SK-N-SH (cell line): Measurements from ENCODE around the gene CACNA1A. TPM values are rescaled to one million over a fixed set of nuclear protein-coding genes. Genes with fewer than 3 reads are reported as not detected.

Source experiments
- CTCF ChIA-PET: fragments of 300-600, 350-600 bp; formaldehyde crosslinking; extraction: SDS; loops from one replicate; lab custom pipeline; 2021; lab: Yijun Ruan, JAX
- POLR2A ChIA-PET: fragments of 350-600 bp; sonication (Branson Sonifier 250); formaldehyde crosslinking; extraction: SDS; loops from one replicate; lab custom pipeline; 2020; ENCODE audit warnings: antibody characterized with exemption, inconsistent platforms; lab: Yijun Ruan, JAX
- DNase-seq: peaks from one replicate; pipeline ENCODE4 v3.0.0; 2012
- H2AFZ ChIP-seq: fragments of 200-600 bp; sonication (generic); 2 replicates; pipeline ENCODE4 v1.8.1; 2016; ENCODE audit warnings: antibody characterized with exemption, mild to moderate bottlenecking, low read depth
- H3F3A ChIP-seq: fragments of 200-600 bp; sonication (generic); replicated peaks from 2 replicates; pipeline ENCODE3; 2016; ENCODE audit warnings: antibody characterized with exemption, mild to moderate bottlenecking; ENCODE audit not compliant: insufficient read depth
- H3K27ac ChIP-seq, 2 experiments: fragments of 200-500 bp in 1 of 2; fragments of 200-600 bp in 1 of 2; sonication (Bioruptor generic) in 1 of 2; sonication (generic), shearing (Covaris generic) in 1 of 2; 2 replicates each; pipeline versions ENCODE4 v1.5.1 to v1.6.1; 2014 to 2016; ENCODE audit warnings: low read depth in 2 of 2, inconsistent platforms in 1 of 2, low read length in 1 of 2, mild to moderate bottlenecking in 1 of 2, mixed read lengths in 1 of 2
- H3K27me3 ChIP-seq: fragments of 200-600 bp; sonication (generic), shearing (Covaris generic); 2 replicates; pipeline ENCODE4 v1.6.1; 2016; ENCODE audit warnings: mixed run types; ENCODE audit not compliant: insufficient read depth
- H3K36me3 ChIP-seq, 2 experiments: fragments of 200-500 bp in 1 of 2; fragments of 200-600 bp in 1 of 2; sonication (Bioruptor generic) in 1 of 2; sonication (generic) in 1 of 2; replicated peaks in 1 of 2; 2 replicates each; pipeline versions ENCODE3 to v1.5.1; 2014 to 2016; ENCODE audit warnings: low read length in 1 of 2, mild to moderate bottlenecking in 1 of 2; ENCODE audit not compliant: insufficient read depth in 2 of 2, control insufficient read depth in 1 of 2
- H3K4me1 ChIP-seq, 2 experiments: fragments of 200-500 bp in 1 of 2; fragments of 200-600 bp in 1 of 2; sonication (Bioruptor generic) in 1 of 2; sonication (generic), shearing (Covaris generic) in 1 of 2; 2 replicates each; pipeline versions ENCODE4 v1.5.1 to v1.6.1; 2014 to 2016; ENCODE audit warnings: low read depth in 1 of 2, low read length in 1 of 2, mixed run types in 1 of 2; ENCODE audit not compliant: insufficient read depth in 2 of 2, control insufficient read depth in 1 of 2
- H3K4me2 ChIP-seq: fragments of 200-600 bp; sonication (generic), shearing (Covaris generic); 2 replicates; pipeline ENCODE4 v1.6.1; 2017; ENCODE audit warnings: mixed run types
- H3K4me3 ChIP-seq, 2 experiments: fragments of 200-500 bp in 1 of 2; fragments of 200-600 bp in 1 of 2; sonication (Bioruptor generic) in 1 of 2; sonication (generic), shearing (Covaris generic) in 1 of 2; 2 replicates each; pipeline versions ENCODE4 v1.5.1 to v1.8.1; 2014 to 2016; ENCODE audit warnings: low read depth in 2 of 2, inconsistent platforms in 1 of 2, low read length in 1 of 2, mild to moderate bottlenecking in 1 of 2, mixed read lengths in 1 of 2, moderate library complexity in 1 of 2
- H3K79me2 ChIP-seq: fragments of 200-600 bp; sonication (generic); 2 replicates; pipeline ENCODE4 v1.8.1; 2017; ENCODE audit warnings: mild to moderate bottlenecking; ENCODE audit not compliant: insufficient read depth
- H3K9ac ChIP-seq: fragments of 200-600 bp; sonication (generic); 2 replicates; pipeline ENCODE4 v1.6.1; 2017; ENCODE audit warnings: mixed run types
- H3K9me2 ChIP-seq: fragments of 200-600 bp; sonication (generic); 2 replicates; pipeline ENCODE4 v1.6.1; 2017; ENCODE audit warnings: mixed run types
- H3K9me3 ChIP-seq: fragments of 200-600 bp; sonication (generic); 2 replicates; pipeline ENCODE4 v1.6.1; 2017; ENCODE audit warnings: mixed run types, mild to moderate bottlenecking, moderate library complexity
- H4K20me1 ChIP-seq: fragments of 200-600 bp; sonication (generic); 2 replicates; pipeline ENCODE4 v1.6.1; 2017; ENCODE audit warnings: mild to moderate bottlenecking, mixed run types; ENCODE audit not compliant: insufficient read depth
- CHD2 ChIP-seq: fragments of 150-350 bp; IDR thresholded peaks from 2 replicates; pipeline ENCODE4 v1.6.1; 2018; ENCODE audit warnings: low read length; ENCODE audit not compliant: partially characterized antibody
- ELF1 ChIP-seq: IDR thresholded peaks from 2 replicates; pipeline ENCODE4 v1.4.0; 2012
- EZH2phosphoT487 ChIP-seq: fragments of 200-600 bp; sonication (generic); IDR thresholded peaks from 2 replicates; pipeline ENCODE4 v1.6.1; 2017; ENCODE audit warnings: low read depth, mixed run types, mild to moderate bottlenecking, antibody characterized with exemption, moderate library complexity, borderline replicate concordance
- FOSL2 ChIP-seq: IDR thresholded peaks from 2 replicates; pipeline ENCODE4 v1.4.0; 2012; ENCODE audit warnings: low read depth, mild to moderate bottlenecking, moderate library complexity, borderline replicate concordance
- FOXM1 ChIP-seq: IDR thresholded peaks from 2 replicates; pipeline ENCODE4 v1.4.0; 2012; ENCODE audit warnings: low read depth, mild to moderate bottlenecking
- MEF2A ChIP-seq: IDR thresholded peaks from 2 replicates; pipeline ENCODE4 v1.4.0; 2012; ENCODE audit warnings: low read depth, borderline replicate concordance
- POLR2AphosphoS5 ChIP-seq: IDR thresholded peaks from 2 replicates; pipeline ENCODE4 v1.6.1; 2012; ENCODE audit warnings: low read depth, low read length
- RAD21 ChIP-seq: IDR thresholded peaks from 2 replicates; pipeline ENCODE4 v1.6.1; 2012; ENCODE audit warnings: mild to moderate bottlenecking, low read length
- RXRA ChIP-seq: IDR thresholded peaks from 2 replicates; pipeline ENCODE4 v1.4.0; 2012; ENCODE audit warnings: low read depth, mild to moderate bottlenecking, borderline replicate concordance
- SIN3A ChIP-seq: IDR thresholded peaks from 2 replicates; pipeline ENCODE4 v1.6.1; 2012; ENCODE audit warnings: low read depth, mild to moderate bottlenecking, low read length, moderate library complexity, borderline replicate concordance
- SMC3 ChIP-seq: IDR thresholded peaks from 2 replicates; pipeline ENCODE4 v1.6.1; 2012; ENCODE audit warnings: low read depth, low read length, improper control_type of control experiment
- TAF1 ChIP-seq: IDR thresholded peaks from 2 replicates; pipeline ENCODE4 v1.6.1; 2012; ENCODE audit warnings: low read depth, mild to moderate bottlenecking, low read length, moderate library complexity, borderline replicate concordance
- TCF12 ChIP-seq: IDR thresholded peaks from 2 replicates; pipeline ENCODE4 v1.4.0; 2012
- TEAD4 ChIP-seq: IDR thresholded peaks from 2 replicates; pipeline ENCODE4 v1.4.0; 2012; ENCODE audit warnings: mild to moderate bottlenecking, borderline replicate concordance; ENCODE audit not compliant: insufficient read depth
- WGBS: methylation state at CpG from one replicate; pipeline ENCODE4 v1.1.6; 2017; ENCODE audit warnings: low lambda C conversion rate; 5-methylcytosine and 5-hydroxymethylcytosine counted together
- polyA plus RNA-seq, 3 experiments: library from polyadenylated mRNA; depleted of rRNA; stranded (reverse); fragments of >200 nt; gene quantifications; 2 replicates each; pipeline ENCODE4 v1.2.3, GENCODE V29; 2012
- TF ChIP-seq, protein P1 (sequence below): fragments of 200-600 bp; sonication (generic); IDR thresholded peaks from 2 replicates; pipeline ENCODE4 v1.6.1; 2017; ENCODE audit warnings: antibody characterized with exemption, mild to moderate bottlenecking, moderate library complexity
- TF ChIP-seq, protein P2 (sequence below): IDR thresholded peaks from 2 replicates; pipeline ENCODE4; 2012
- TF ChIP-seq, protein P3 (sequence below): IDR thresholded peaks from 2 replicates; pipeline ENCODE4 v1.4.0; 2012; ENCODE audit warnings: low read depth, borderline replicate concordance
- TF ChIP-seq, protein P4 (sequence below): IDR thresholded peaks from 2 replicates; pipeline ENCODE4 v1.6.1; 2012; ENCODE audit warnings: mild to moderate bottlenecking, low read depth, low read length, moderate library complexity
- TF ChIP-seq, protein P5 (sequence below): IDR thresholded peaks from 2 replicates; pipeline ENCODE4 v1.4.0; 2012; ENCODE audit warnings: low read depth, borderline replicate concordance
- TF ChIP-seq, protein P6 (sequence below): fragments of 150-350 bp; IDR thresholded peaks from 2 replicates; pipeline ENCODE4 v1.6.1; 2016; ENCODE audit warnings: mild to moderate bottlenecking, low read depth, low read length

The CACNA1A gene
- polyA plus RNA-seq, 1 of the 3 experiments (the other 2 are of a cell fraction), result 1.3 TPM

DNA sequence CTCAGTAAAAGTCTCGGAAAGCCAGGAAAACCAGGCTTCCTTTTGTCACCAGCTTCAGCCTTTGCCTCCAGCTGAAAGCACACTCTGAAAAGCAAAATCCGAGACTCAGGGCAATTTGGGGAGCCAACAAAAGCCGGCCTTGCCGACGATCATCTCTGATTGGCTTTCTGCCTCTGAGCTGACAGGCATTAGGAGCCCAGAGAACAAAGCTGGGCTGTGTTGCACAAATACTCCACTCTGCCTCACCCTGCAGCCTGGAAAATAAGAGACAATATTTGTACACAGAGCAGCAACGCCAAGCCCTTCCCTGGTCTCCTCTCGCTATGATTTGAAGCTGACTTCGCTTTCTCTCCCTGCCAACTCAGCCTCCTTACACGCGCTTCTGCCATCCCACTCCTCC, 46.9 kb downstream of the CACNA1A start:
- Histone ChIP-seq H3K9me2 (no peaks in the 10 kb centered on the region), H3K4me3 (no peak overlapping the region), H3K27me3 (peaks cover 59% of the 10 kb centered on the region), H3K79me2 (no peaks in the 10 kb centered on the region), H2AFZ (no peak overlapping the region), H4K20me1 (no peaks in the 10 kb centered on the region), H3F3A (no peaks in the 10 kb centered on the region), H3K27ac (no peak overlapping the region), H3K36me3 (no peaks in the 10 kb centered on the region), H3K9me3 (no peaks in the 10 kb centered on the region), H3K4me2 (no peak overlapping the region), H3K9ac (no peak overlapping the region), H3K4me1 (no peaks in the 10 kb centered on the region)
- TF ChIP-seq, protein P1, sequence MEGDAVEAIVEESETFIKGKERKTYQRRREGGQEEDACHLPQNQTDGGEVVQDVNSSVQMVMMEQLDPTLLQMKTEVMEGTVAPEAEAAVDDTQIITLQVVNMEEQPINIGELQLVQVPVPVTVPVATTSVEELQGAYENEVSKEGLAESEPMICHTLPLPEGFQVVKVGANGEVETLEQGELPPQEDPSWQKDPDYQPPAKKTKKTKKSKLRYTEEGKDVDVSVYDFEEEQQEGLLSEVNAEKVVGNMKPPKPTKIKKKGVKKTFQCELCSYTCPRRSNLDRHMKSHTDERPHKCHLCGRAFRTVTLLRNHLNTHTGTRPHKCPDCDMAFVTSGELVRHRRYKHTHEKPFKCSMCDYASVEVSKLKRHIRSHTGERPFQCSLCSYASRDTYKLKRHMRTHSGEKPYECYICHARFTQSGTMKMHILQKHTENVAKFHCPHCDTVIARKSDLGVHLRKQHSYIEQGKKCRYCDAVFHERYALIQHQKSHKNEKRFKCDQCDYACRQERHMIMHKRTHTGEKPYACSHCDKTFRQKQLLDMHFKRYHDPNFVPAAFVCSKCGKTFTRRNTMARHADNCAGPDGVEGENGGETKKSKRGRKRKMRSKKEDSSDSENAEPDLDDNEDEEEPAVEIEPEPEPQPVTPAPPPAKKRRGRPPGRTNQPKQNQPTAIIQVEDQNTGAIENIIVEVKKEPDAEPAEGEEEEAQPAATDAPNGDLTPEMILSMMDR, result no peak
- TF ChIP-seq, protein P2, sequence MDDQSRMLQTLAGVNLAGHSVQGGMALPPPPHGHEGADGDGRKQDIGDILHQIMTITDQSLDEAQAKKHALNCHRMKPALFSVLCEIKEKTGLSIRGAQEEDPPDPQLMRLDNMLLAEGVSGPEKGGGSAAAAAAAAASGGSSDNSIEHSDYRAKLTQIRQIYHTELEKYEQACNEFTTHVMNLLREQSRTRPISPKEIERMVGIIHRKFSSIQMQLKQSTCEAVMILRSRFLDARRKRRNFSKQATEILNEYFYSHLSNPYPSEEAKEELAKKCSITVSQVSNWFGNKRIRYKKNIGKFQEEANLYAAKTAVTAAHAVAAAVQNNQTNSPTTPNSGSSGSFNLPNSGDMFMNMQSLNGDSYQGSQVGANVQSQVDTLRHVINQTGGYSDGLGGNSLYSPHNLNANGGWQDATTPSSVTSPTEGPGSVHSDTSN, result no peak
- TF ChIP-seq TAF1, result no peak
- no peak for TF ChIP-seq EZH2phosphoT487
- TF ChIP-seq ELF1, result no peak
- TF ChIP-seq, protein P3, sequence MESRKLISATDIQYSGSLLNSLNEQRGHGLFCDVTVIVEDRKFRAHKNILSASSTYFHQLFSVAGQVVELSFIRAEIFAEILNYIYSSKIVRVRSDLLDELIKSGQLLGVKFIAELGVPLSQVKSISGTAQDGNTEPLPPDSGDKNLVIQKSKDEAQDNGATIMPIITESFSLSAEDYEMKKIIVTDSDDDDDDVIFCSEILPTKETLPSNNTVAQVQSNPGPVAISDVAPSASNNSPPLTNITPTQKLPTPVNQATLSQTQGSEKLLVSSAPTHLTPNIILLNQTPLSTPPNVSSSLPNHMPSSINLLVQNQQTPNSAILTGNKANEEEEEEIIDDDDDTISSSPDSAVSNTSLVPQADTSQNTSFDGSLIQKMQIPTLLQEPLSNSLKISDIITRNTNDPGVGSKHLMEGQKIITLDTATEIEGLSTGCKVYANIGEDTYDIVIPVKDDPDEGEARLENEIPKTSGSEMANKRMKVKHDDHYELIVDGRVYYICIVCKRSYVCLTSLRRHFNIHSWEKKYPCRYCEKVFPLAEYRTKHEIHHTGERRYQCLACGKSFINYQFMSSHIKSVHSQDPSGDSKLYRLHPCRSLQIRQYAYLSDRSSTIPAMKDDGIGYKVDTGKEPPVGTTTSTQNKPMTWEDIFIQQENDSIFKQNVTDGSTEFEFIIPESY, result no peak
- no peak for TF ChIP-seq FOXM1
- TF ChIP-seq, protein P4, sequence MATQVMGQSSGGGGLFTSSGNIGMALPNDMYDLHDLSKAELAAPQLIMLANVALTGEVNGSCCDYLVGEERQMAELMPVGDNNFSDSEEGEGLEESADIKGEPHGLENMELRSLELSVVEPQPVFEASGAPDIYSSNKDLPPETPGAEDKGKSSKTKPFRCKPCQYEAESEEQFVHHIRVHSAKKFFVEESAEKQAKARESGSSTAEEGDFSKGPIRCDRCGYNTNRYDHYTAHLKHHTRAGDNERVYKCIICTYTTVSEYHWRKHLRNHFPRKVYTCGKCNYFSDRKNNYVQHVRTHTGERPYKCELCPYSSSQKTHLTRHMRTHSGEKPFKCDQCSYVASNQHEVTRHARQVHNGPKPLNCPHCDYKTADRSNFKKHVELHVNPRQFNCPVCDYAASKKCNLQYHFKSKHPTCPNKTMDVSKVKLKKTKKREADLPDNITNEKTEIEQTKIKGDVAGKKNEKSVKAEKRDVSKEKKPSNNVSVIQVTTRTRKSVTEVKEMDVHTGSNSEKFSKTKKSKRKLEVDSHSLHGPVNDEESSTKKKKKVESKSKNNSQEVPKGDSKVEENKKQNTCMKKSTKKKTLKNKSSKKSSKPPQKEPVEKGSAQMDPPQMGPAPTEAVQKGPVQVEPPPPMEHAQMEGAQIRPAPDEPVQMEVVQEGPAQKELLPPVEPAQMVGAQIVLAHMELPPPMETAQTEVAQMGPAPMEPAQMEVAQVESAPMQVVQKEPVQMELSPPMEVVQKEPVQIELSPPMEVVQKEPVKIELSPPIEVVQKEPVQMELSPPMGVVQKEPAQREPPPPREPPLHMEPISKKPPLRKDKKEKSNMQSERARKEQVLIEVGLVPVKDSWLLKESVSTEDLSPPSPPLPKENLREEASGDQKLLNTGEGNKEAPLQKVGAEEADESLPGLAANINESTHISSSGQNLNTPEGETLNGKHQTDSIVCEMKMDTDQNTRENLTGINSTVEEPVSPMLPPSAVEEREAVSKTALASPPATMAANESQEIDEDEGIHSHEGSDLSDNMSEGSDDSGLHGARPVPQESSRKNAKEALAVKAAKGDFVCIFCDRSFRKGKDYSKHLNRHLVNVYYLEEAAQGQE, result no peak
- TF ChIP-seq TEAD4, result no peak
- no peak for TF ChIP-seq POLR2AphosphoS5
- TF ChIP-seq, protein P5, sequence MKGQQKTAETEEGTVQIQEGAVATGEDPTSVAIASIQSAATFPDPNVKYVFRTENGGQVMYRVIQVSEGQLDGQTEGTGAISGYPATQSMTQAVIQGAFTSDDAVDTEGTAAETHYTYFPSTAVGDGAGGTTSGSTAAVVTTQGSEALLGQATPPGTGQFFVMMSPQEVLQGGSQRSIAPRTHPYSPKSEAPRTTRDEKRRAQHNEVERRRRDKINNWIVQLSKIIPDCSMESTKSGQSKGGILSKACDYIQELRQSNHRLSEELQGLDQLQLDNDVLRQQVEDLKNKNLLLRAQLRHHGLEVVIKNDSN, result no peak
- TF ChIP-seq MEF2A, result no peak
- no peak for TF ChIP-seq FOSL2
- TF ChIP-seq SIN3A, result no peak
- no peak for TF ChIP-seq SMC3
- TF ChIP-seq CHD2, result no peak
- no peak for TF ChIP-seq RXRA
- TF ChIP-seq TCF12, result no peak
- no peak for TF ChIP-seq RAD21
- TF ChIP-seq, protein P6, sequence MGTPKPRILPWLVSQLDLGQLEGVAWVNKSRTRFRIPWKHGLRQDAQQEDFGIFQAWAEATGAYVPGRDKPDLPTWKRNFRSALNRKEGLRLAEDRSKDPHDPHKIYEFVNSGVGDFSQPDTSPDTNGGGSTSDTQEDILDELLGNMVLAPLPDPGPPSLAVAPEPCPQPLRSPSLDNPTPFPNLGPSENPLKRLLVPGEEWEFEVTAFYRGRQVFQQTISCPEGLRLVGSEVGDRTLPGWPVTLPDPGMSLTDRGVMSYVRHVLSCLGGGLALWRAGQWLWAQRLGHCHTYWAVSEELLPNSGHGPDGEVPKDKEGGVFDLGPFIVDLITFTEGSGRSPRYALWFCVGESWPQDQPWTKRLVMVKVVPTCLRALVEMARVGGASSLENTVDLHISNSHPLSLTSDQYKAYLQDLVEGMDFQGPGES, result no peak
- ChIA-PET CTCF (no interaction called here), POLR2A (no interaction called here)
- DNase-seq, result no peak
- WGBS, result under 1% methylated on average over 8 of the region's 10 CpGs
